ENCODE measurements around the gene MAL. TPM values are rescaled to one million over a fixed set of nuclear protein-coding genes. Genes with fewer than 3 reads are reported as not detected.

Gene MAL
- polyA plus RNA-seq, 1 donor from 2014 or later, result not detected

GRCh38 chr2:94982675-94983074, 42.8 kb upstream of the MAL start:
- no peak overlapping the region for H3K9ac ChIP-seq (ENCODE audit: low read length)
- H3K4me3 ChIP-seq (ENCODE audit: low read length), result no peak overlapping the region
- H3K27ac ChIP-seq (ENCODE audit: low read length), result no peak overlapping the region
- no peaks in the 10 kb centered on the region for H3K79me2 ChIP-seq (replicated peaks; ENCODE audit: insufficient read depth, low read length)
- no peaks in the 10 kb centered on the region for H3K27me3 ChIP-seq (ENCODE audit: insufficient read depth, low read depth, low read length)
- peaks cover 5% of the 10 kb centered on the region for H3K9me3 ChIP-seq (ENCODE audit: low read length)
- no peaks in the 10 kb centered on the region for H4K20me1 ChIP-seq (ENCODE audit: insufficient read depth)
- no peaks in the 10 kb centered on the region for H3K36me3 ChIP-seq (ENCODE audit: insufficient read depth, low read length)
- no peak overlapping the region for H2AFZ ChIP-seq (ENCODE audit: low read depth, low read length)
- H3F3A ChIP-seq (ENCODE audit: insufficient read depth, low read length, poor library complexity, severe bottlenecking), result no peaks in the 10 kb centered on the region
- no peaks in the 10 kb centered on the region for H3K9me2 ChIP-seq (ENCODE audit: insufficient read depth, low read length)
- TF ChIP-seq EZH2 (IDR thresholded peaks at IDR 0.05; ENCODE audit: borderline replicate concordance, insufficient read depth, low read length, poor library complexity, severe bottlenecking) (no peak), CTCF (IDR thresholded peaks at IDR 0.05; ENCODE audit: poor library complexity, severe bottlenecking) (no peak), REST (IDR thresholded peaks at IDR 0.05; ENCODE audit: borderline replicate concordance) (no peak), SMC3 (conservative IDR thresholded peaks at IDR 0.05; ENCODE audit: poor library complexity) (no peak), POLR2AphosphoS5 (IDR thresholded peaks at IDR 0.05) (no peak), EP300 (conservative IDR thresholded peaks at IDR 0.05; ENCODE audit: poor library complexity, severe bottlenecking) (no peak), RAD21 (conservative IDR thresholded peaks at IDR 0.05) (no peak)
- no peak overlapping the region for H3K4me2 ChIP-seq (ENCODE audit: low read length)

GRCh38 chr2:94984964-94985575, 40.4 kb upstream of the MAL start:
- no peak overlapping the region for H3K9ac ChIP-seq (ENCODE audit: low read length)
- H3F3A ChIP-seq (ENCODE audit: insufficient read depth, low read length, poor library complexity, severe bottlenecking), result no peaks in the 10 kb centered on the region
- H3K27ac ChIP-seq (ENCODE audit: low read length), result no peak overlapping the region
- H3K9me3 ChIP-seq (ENCODE audit: low read length), result peaks cover 7% of the 10 kb centered on the region
- TF ChIP-seq RAD21 (conservative IDR thresholded peaks at IDR 0.05), result no peak
- TF ChIP-seq MXI1 (conservative IDR thresholded peaks at IDR 0.05; ENCODE audit: poor library complexity, severe bottlenecking), result no peak
- TF ChIP-seq EZH2 (IDR thresholded peaks at IDR 0.05; ENCODE audit: borderline replicate concordance, insufficient read depth, low read length, poor library complexity, severe bottlenecking), result no peak
- no peak for TF ChIP-seq CTCF (IDR thresholded peaks at IDR 0.05; ENCODE audit: poor library complexity, severe bottlenecking)
- TF ChIP-seq EP300 (conservative IDR thresholded peaks at IDR 0.05; ENCODE audit: poor library complexity, severe bottlenecking), result no peak
- TF ChIP-seq REST (IDR thresholded peaks at IDR 0.05; ENCODE audit: borderline replicate concordance), result no peak
- TF ChIP-seq TAF1 (IDR thresholded peaks at IDR 0.05; ENCODE audit: low read depth), result no peak
- TF ChIP-seq SMC3 (conservative IDR thresholded peaks at IDR 0.05; ENCODE audit: poor library complexity), result no peak
- TF ChIP-seq POLR2AphosphoS5 (IDR thresholded peaks at IDR 0.05), result no peak
- no peak overlapping the region for H2AFZ ChIP-seq (ENCODE audit: low read depth, low read length)
- H3K4me2 ChIP-seq (ENCODE audit: low read length), result no peak overlapping the region
- no peaks in the 10 kb centered on the region for H3K27me3 ChIP-seq (ENCODE audit: insufficient read depth, low read depth, low read length)
- no peak overlapping the region for H3K4me3 ChIP-seq (ENCODE audit: low read length)
- H3K79me2 ChIP-seq (replicated peaks; ENCODE audit: insufficient read depth, low read length), result no peaks in the 10 kb centered on the region
- H4K20me1 ChIP-seq (ENCODE audit: insufficient read depth), result no peaks in the 10 kb centered on the region
- H3K9me2 ChIP-seq (ENCODE audit: insufficient read depth, low read length), result no peaks in the 10 kb centered on the region
- no peaks in the 10 kb centered on the region for H3K36me3 ChIP-seq (ENCODE audit: insufficient read depth, low read length)

Measured in neural cell (in vitro differentiated cells).